Endothelial cell of umbilical vein (primary cell): ENCODE measurements around the gene EFCAB5. TPM values are rescaled to one million over a fixed set of nuclear protein-coding genes. Genes with fewer than 3 reads are reported as not detected.

Experiments used
- BruUV-seq: library from RNA; stranded (reverse); fragments of 400-500 nt; replicated peaks from 2 replicates; lab custom pipeline; 2021; lab: Mats Ljungman, UMichigan
- CTCF ChIA-PET: fragments of 300-600, 350-600 bp; sonication (Branson Sonifier 250); formaldehyde crosslinking; loops from one replicate; lab custom pipeline; 2021; ENCODE audit warnings: antibody characterized with exemption, inconsistent platforms; lab: Charles Lee
- POLR2A ChIA-PET: fragments of 300-600, 350-600 bp; sonication (Branson Sonifier 250); formaldehyde crosslinking; loops from one replicate; lab custom pipeline; 2021; ENCODE audit warnings: antibody characterized with exemption, inconsistent platforms; lab: Charles Lee
- DNase-seq: peaks from one replicate; pipeline ENCODE4 v3.0.0-alpha.2; 2011; ENCODE audit warnings: low read depth, low spot score
- FAIRE-seq: peaks from 2 replicates; lab custom pipeline; 2011; peaks lifted over from hg19 to GRCh38; lab: Jason Lieb, UNC
- H2AFZ ChIP-seq: 2 replicates; pipeline ENCODE4 v1.6.0; 2012; ENCODE audit warnings: low read depth, low read length, control low read depth, inconsistent platforms
- H3K27ac ChIP-seq: 2 replicates; pipeline ENCODE4 v1.5.1; 2011; ENCODE audit warnings: low read depth, mild to moderate bottlenecking, control low read depth, low read length, moderate library complexity; ENCODE audit not compliant: insufficient read depth
- H3K27me3 ChIP-seq, 2 experiments: 2 replicates each; pipeline versions ENCODE4 v1.6.0 to v1.6.1; 2011; ENCODE audit warnings: low read length in 2 of 2, mixed read lengths in 1 of 2; ENCODE audit not compliant: control insufficient read depth in 2 of 2, insufficient read depth in 2 of 2
- H3K36me3 ChIP-seq, 2 experiments: 2 replicates in 1 of 2; 3 replicates in 1 of 2; pipeline ENCODE4 v1.5.1; 2011; ENCODE audit warnings: low read length in 2 of 2, mild to moderate bottlenecking in 1 of 2, moderate library complexity in 1 of 2; ENCODE audit not compliant: control insufficient read depth in 2 of 2, insufficient read depth in 2 of 2; ENCODE audit errors: extremely low read depth in 1 of 2
- H3K4me1 ChIP-seq: 3 replicates; pipeline ENCODE4 v1.5.1; 2011; ENCODE audit warnings: mild to moderate bottlenecking, low read length; ENCODE audit not compliant: control insufficient read depth, insufficient read depth; ENCODE audit errors: extremely low read depth
- H3K4me2 ChIP-seq: 2 replicates; pipeline ENCODE4 v1.6.1; 2011; ENCODE audit warnings: low read length, control low read depth, mixed read lengths; ENCODE audit not compliant: insufficient read depth
- H3K4me3 ChIP-seq, 3 experiments: fragments of 200-600 bp in 1 of 3; sonication (generic), shearing (Covaris generic) in 1 of 3; replicated peaks in 1 of 3; 2 replicates each; pipeline ENCODE4 v1.5.1; 2011 to 2016; ENCODE audit warnings: control low read depth in 3 of 3, low read length in 3 of 3, mild to moderate bottlenecking in 2 of 3, inconsistent platforms in 1 of 3, low read depth in 1 of 3, moderate library complexity in 1 of 3; ENCODE audit not compliant: insufficient read depth in 1 of 3
- H3K79me2 ChIP-seq: 2 replicates; pipeline ENCODE4 v1.6.0; 2012; ENCODE audit warnings: low read length, inconsistent platforms; ENCODE audit not compliant: control insufficient read depth, insufficient read depth
- H3K9ac ChIP-seq: replicated peaks from 2 replicates; pipeline ENCODE3; 2011; ENCODE audit warnings: low read length, control low read depth; ENCODE audit not compliant: insufficient read depth; ENCODE audit errors: extremely low read depth
- H3K9me1 ChIP-seq: replicated peaks from 3 replicates; pipeline ENCODE4 v1.6.0; 2011; ENCODE audit warnings: mild to moderate bottlenecking, low read length; ENCODE audit not compliant: control insufficient read depth, insufficient read depth; ENCODE audit errors: extremely low read depth
- H3K9me3 ChIP-seq: replicated peaks from 2 replicates; pipeline ENCODE4 v1.5.1; 2012; ENCODE audit warnings: low read length, inconsistent platforms; ENCODE audit not compliant: control insufficient read depth, insufficient read depth
- H4K20me1 ChIP-seq: replicated peaks from 2 replicates; pipeline ENCODE3; 2011; ENCODE audit warnings: mild to moderate bottlenecking, low read length; ENCODE audit not compliant: control insufficient read depth, insufficient read depth; ENCODE audit errors: extremely low read depth
- EZH2 ChIP-seq: IDR thresholded peaks from 2 replicates; pipeline ENCODE4 v1.6.1; 2012; ENCODE audit warnings: borderline replicate concordance, low read depth, mild to moderate bottlenecking, moderate library complexity, low read length, inconsistent platforms; ENCODE audit not compliant: severe bottlenecking
- FOS ChIP-seq: IDR thresholded peaks from 2 replicates; pipeline ENCODE4 v1.6.1; 2011; ENCODE audit warnings: mild to moderate bottlenecking, low read length, moderate library complexity, borderline replicate concordance; ENCODE audit not compliant: insufficient read depth
- GATA2 ChIP-seq: IDR thresholded peaks from 2 replicates; pipeline ENCODE4 v1.7.0; 2011; ENCODE audit warnings: low read depth, mild to moderate bottlenecking, moderate library complexity, mixed read lengths, low read length; ENCODE audit not compliant: insufficient read length, insufficient read depth
- JUN ChIP-seq: IDR thresholded peaks from 2 replicates; pipeline ENCODE4 v1.6.1; 2011; ENCODE audit warnings: borderline replicate concordance, low read depth; ENCODE audit not compliant: insufficient read length, insufficient read depth
- MYC ChIP-seq: IDR thresholded peaks from one replicate; pipeline ENCODE4 v1.6.1; 2011; ENCODE audit warnings: mild to moderate bottlenecking, low read depth, low read length
- POLR2A ChIP-seq: IDR thresholded peaks from 2 replicates; pipeline ENCODE4 v1.6.1; 2012; ENCODE audit warnings: low read depth, mild to moderate bottlenecking, control low read depth, low read length
- POLR2AphosphoS5 ChIP-seq: IDR thresholded peaks from 2 replicates; pipeline ENCODE4 v1.6.1; 2012; ENCODE audit warnings: low read depth, mild to moderate bottlenecking, control low read depth, low read length, moderate library complexity; ENCODE audit not compliant: insufficient read depth
- dilution Hi-C: fragments of 300-500 bp; cut with MboI; formaldehyde crosslinking; loops from one replicate; pipeline ENCODE4 v1.15.0; 2019; ENCODE audit warnings: low sequenced_read_pairs; ENCODE audit not compliant: extremely low pct_ligation_motif_present
- intact Hi-C: fragments of 100-400 bp; cut with micrococcal nuclease; formaldehyde crosslinking; loops from one replicate; pipeline ENCODE4 v1.10.0; 2022
- polyA plus RNA-seq, 4 experiments: library from polyadenylated mRNA; depleted of rRNA in 3 of 4; stranded (reverse) in 3 of 4; unstranded in 1 of 4; fragments of >200 nt; gene quantifications; 2 replicates each; pipeline versions ENCODE4 v1.2.1 to v1.2.3, GENCODE V29; 2011 to 2012; ENCODE audit warnings: missing spikeins in 1 of 4
- total RNA-seq: library from RNA; stranded (reverse); gene quantifications from 2 replicates; pipeline ENCODE4 v1.2.3, GENCODE V29; 2021
- TF ChIP-seq, protein P1 (sequence below), 2 donors: IDR thresholded peaks; 1 replicate in 1 of 2; 2 replicates in 1 of 2; pipeline ENCODE4 v1.5.1; 2011; ENCODE audit warnings: low read length in 2 of 2, mild to moderate bottlenecking in 2 of 2, moderate library complexity in 2 of 2, control low read depth in 1 of 2, inconsistent platforms in 1 of 2, low read depth in 1 of 2; ENCODE audit not compliant: insufficient read depth in 1 of 2; ENCODE audit errors: extremely low read depth in 1 of 2
- TF ChIP-seq, protein P2 (sequence below): IDR thresholded peaks from 2 replicates; pipeline ENCODE4 v1.6.1; 2011; ENCODE audit not compliant: insufficient read depth, insufficient read length

The EFCAB5 gene
- total and polyA plus RNA-seq, 2 donors (not counting 3 experiments of a cell fraction or from before 2014, with no cell fraction given): 0.04 to 0.40 TPM

DNA sequence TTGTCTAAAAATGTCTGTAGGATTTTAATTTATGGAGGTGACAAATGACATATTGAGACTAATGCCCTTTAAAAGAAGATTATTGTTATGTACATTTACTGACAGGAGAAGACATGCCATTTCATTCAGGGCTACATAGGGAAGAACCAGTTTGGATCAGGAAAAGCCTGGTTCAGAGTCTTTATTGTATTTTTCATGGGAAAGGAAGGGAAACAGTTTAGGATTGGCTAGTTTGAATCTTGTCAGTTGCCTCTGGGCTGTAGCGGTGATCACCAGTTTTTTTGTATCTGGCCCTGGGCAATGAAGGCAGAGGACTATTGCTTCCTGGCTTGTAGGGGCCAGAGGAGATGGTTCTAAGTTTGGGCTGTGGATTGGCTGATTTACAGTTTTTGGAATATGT, 206.9 kb downstream of the EFCAB5 start:
- DNase-seq (no peak), FAIRE-seq (no peak)
- Histone ChIP-seq H3K4me1 (no peaks in the 10 kb centered on the region), H3K9me1 (peaks cover 2% of the 10 kb centered on the region), H3K4me2 (no peak overlapping the region), H3K9ac (no peak overlapping the region), H3K36me3 (no peaks in the 10 kb centered on the region), H2AFZ (no peak overlapping the region), H3K27ac (no peak overlapping the region), H3K9me3 (no peaks in the 10 kb centered on the region), H4K20me1 (peaks cover 2% of the 10 kb centered on the region), H3K4me3 (no peak overlapping the region), H3K27me3 (no peaks in the 10 kb centered on the region), H3K79me2 (peaks cover 52% of the 10 kb centered on the region)
- intact Hi-C loops: no loop called here
- ChIA-PET CTCF (interaction anchor here (1.1 kb wide), 1 partner anchor 24 kb away, joined by 3 read pairs; no protein-coding TSS in a partner anchor), POLR2A (no interaction called here)
- dilution Hi-C loops: no loop called here
- no peak for TF ChIP-seq GATA2
- no TSS peak for BruUV-seq

- no peaks in the 10 kb centered on the region for H3K4me1 ChIP-seq
- H3K4me2 ChIP-seq: no peak overlapping the region
- dilution Hi-C loops (no loop called here), intact Hi-C loops (no loop called here)
- no peak overlapping the region for H2AFZ ChIP-seq
- H3K9me1 ChIP-seq: peaks cover 2% of the 10 kb centered on the region
- no TSS peak for BruUV-seq
- FAIRE-seq (no peak), DNase-seq (no peak)
- no peaks in the 10 kb centered on the region for H3K27me3 ChIP-seq
- ChIA-PET POLR2A (interaction anchor here (0.6 kb wide), 2 partner anchors 9 to 10 kb away, joined by 3 to 5 read pairs; no protein-coding TSS in a partner anchor), CTCF (interaction anchor here (0.6 to 2.1 kb wide), 6 partner anchors 10 to 438 kb away, joined by 3 to 8 read pairs (median 6); no protein-coding TSS in a partner anchor)
- no peaks in the 10 kb centered on the region for H3K36me3 ChIP-seq
- peaks cover 52% of the 10 kb centered on the region for H3K79me2 ChIP-seq
- H3K27ac ChIP-seq: no peak overlapping the region
- no peak overlapping the region for H3K4me3 ChIP-seq
- H4K20me1 ChIP-seq: no peaks in the 10 kb centered on the region
- TF ChIP-seq, protein P1, sequence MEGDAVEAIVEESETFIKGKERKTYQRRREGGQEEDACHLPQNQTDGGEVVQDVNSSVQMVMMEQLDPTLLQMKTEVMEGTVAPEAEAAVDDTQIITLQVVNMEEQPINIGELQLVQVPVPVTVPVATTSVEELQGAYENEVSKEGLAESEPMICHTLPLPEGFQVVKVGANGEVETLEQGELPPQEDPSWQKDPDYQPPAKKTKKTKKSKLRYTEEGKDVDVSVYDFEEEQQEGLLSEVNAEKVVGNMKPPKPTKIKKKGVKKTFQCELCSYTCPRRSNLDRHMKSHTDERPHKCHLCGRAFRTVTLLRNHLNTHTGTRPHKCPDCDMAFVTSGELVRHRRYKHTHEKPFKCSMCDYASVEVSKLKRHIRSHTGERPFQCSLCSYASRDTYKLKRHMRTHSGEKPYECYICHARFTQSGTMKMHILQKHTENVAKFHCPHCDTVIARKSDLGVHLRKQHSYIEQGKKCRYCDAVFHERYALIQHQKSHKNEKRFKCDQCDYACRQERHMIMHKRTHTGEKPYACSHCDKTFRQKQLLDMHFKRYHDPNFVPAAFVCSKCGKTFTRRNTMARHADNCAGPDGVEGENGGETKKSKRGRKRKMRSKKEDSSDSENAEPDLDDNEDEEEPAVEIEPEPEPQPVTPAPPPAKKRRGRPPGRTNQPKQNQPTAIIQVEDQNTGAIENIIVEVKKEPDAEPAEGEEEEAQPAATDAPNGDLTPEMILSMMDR (IDR thresholded peaks at IDR 0.05; ENCODE audit: extremely low read depth in 1 of 2, insufficient read depth in 1 of 2, low read depth in 1 of 2, low read length in 2 of 2): no peak
- TF ChIP-seq MYC (no peak), POLR2A (no peak), JUN (no peak), EZH2 (no peak), GATA2 (no peak), FOS (no peak), POLR2AphosphoS5 (no peak)
- TF ChIP-seq, protein P2, sequence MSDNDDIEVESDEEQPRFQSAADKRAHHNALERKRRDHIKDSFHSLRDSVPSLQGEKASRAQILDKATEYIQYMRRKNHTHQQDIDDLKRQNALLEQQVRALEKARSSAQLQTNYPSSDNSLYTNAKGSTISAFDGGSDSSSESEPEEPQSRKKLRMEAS: no peak
- H3K9me3 ChIP-seq: no peaks in the 10 kb centered on the region
- no peak overlapping the region for H3K9ac ChIP-seq
These were observed 210.0 kb downstream of the EFCAB5 start for GRCh38 chr17:30151471-30151870.
